ENCODE results near the gene CREB3L4. TPM values are rescaled to one million over a fixed set of nuclear protein-coding genes. Genes with fewer than 3 reads are reported as not detected.

CREB3L4 gene
- total RNA-seq, 1 experiment from 2014 or later, result 12.3 TPM

- TF ChIP-seq TCF7L2 (IDR thresholded peaks at IDR 0.05; ENCODE audit: low read depth, low read length) (no peak), POLR2AphosphoS5 (IDR thresholded peaks at IDR 0.05; ENCODE audit: low read depth, low read length) (no peak), REST (IDR thresholded peaks at IDR 0.05; ENCODE audit: insufficient read depth in 1 of 2, low read depth in 2 of 2, low read length in 1 of 2) (no peak), SIN3A (IDR thresholded peaks at IDR 0.05; ENCODE audit: borderline replicate concordance, insufficient read depth, low read depth, low read length) (no peak), CTCF (IDR thresholded peaks at IDR 0.05) (no peak)
- H3K36me3 ChIP-seq (ENCODE audit: control insufficient read depth, insufficient read depth, low read length), result no peaks in the 10 kb centered on the region; the same call in 1 of the 2 replicates
- peak overlapping the region; percentile 78 for H3K27ac ChIP-seq (ENCODE audit: low read length)
- H3K4me1 ChIP-seq (ENCODE audit: control insufficient read depth, insufficient read depth, low read length), result peaks cover 14% of the 10 kb centered on the region
- ATAC-seq, result peak; percentile 20
- intact Hi-C loops (cut with micrococcal nuclease; ENCODE audit: unreplicated experiment) (no loop called here), in situ Hi-C loops (cut with HindIII; ENCODE audit: low pct_unique_long_range_greater_than_20kb, low sequenced_read_pairs) (no loop called here)
- no TSS peak for BruUV-seq (replicated peaks)
- peak overlapping the region; percentile 77 to 78 for H3K4me3 ChIP-seq (ENCODE audit: low read depth in 2 of 2, low read length in 2 of 2)
- no peaks in the 10 kb centered on the region for H3K9me3 ChIP-seq (ENCODE audit: control insufficient read depth, insufficient read depth, low read depth, low read length)
- DNase-seq (ENCODE audit: low read depth, low spot score), result no peak
- ChIA-PET POLR2A (no interaction called here), CTCF (interaction anchor here (0.6 to 1.1 kb wide), 2 partner anchors 42 to 434 kb away, joined by 4 to 7 read pairs; no protein-coding TSS in a partner anchor)
- H3K27me3 ChIP-seq (ENCODE audit: control insufficient read depth, insufficient read depth, low read length), result no peaks in the 10 kb centered on the region
Observed at GRCh38 chr1:153945131-153945794, 22.4 kb upstream of the CREB3L4 start.

- no peaks in the 10 kb centered on the region for H3K27me3 ChIP-seq (ENCODE audit: control insufficient read depth, insufficient read depth, low read length)
- no peaks in the 10 kb centered on the region; the same call in none of the 2 replicates for H3K36me3 ChIP-seq (ENCODE audit: control insufficient read depth, insufficient read depth, low read length)
- ATAC-seq, result peak; percentile 83
- CTCF ChIA-PET, result interaction anchor here (0.5 to 1.1 kb wide), 8 partner anchors 21 to 1304 kb away, joined by 4 to 12 read pairs (median 6); partner anchors contain the start of gene GATAD2B
- peak overlapping the region; percentile 78 for H3K27ac ChIP-seq (ENCODE audit: low read length)
- POLR2A ChIA-PET, result interaction anchor here (0.6 to 0.7 kb wide), 2 partner anchors 13 to 51 kb away, joined by 3 to 8 read pairs; no protein-coding TSS in a partner anchor
- intact Hi-C loops (cut with micrococcal nuclease; ENCODE audit: unreplicated experiment) (no loop called here), in situ Hi-C loops (cut with HindIII; ENCODE audit: low pct_unique_long_range_greater_than_20kb, low sequenced_read_pairs) (no loop called here)
- no peak for DNase-seq (ENCODE audit: low read depth, low spot score)
- peak overlapping the region; percentile 77 to 78 for H3K4me3 ChIP-seq (ENCODE audit: low read depth in 2 of 2, low read length in 2 of 2)
- peaks cover 14% of the 10 kb centered on the region for H3K4me1 ChIP-seq (ENCODE audit: control insufficient read depth, insufficient read depth, low read length)
- BruUV-seq (replicated peaks), result no TSS peak
- no peaks in the 10 kb centered on the region for H3K9me3 ChIP-seq (ENCODE audit: control insufficient read depth, insufficient read depth, low read depth, low read length)
- no peak for TF ChIP-seq CTCF (IDR thresholded peaks at IDR 0.05)
- TF ChIP-seq SIN3A (IDR thresholded peaks at IDR 0.05; ENCODE audit: borderline replicate concordance, insufficient read depth, low read depth, low read length), result peak; percentile 57; the same call in 1 of the 2 replicates
- 0 out of 2 replicates have a peak, but pooled peaks have one; percentile 35 for TF ChIP-seq POLR2AphosphoS5 (IDR thresholded peaks at IDR 0.05; ENCODE audit: low read depth, low read length)
Observed at GRCh38 chr1:153945795-153946621, 21.7 kb upstream of the CREB3L4 start.

Data from Panc1 (cell line).